Keratinocyte (primary cell): ENCODE data around the gene AGER. TPM values are rescaled to one million over a fixed set of nuclear protein-coding genes. Genes with fewer than 3 reads are reported as not detected.
A peak's percentile ranks its signal among the peaks of the same experiment; 100 is the strongest.

Source experiments
- DNase-seq: peaks from one replicate; pipeline ENCODE4 v3.0.0-alpha.2; 2011; ENCODE audit warnings: low read depth, missing footprints, low spot score
- FAIRE-seq: peaks from 2 replicates; lab custom pipeline; 2011; peaks lifted over from hg19 to GRCh38; lab: Jason Lieb, UNC
- H2AFZ ChIP-seq: 2 replicates; pipeline ENCODE4 v1.6.0; 2012; ENCODE audit warnings: low read length, control low read depth, inconsistent platforms; ENCODE audit not compliant: control insufficient read depth
- H3K27ac ChIP-seq: 2 replicates; pipeline ENCODE4 v1.5.1; 2011; ENCODE audit warnings: low read length; ENCODE audit not compliant: control insufficient read depth, insufficient read depth
- H3K27me3 ChIP-seq: 3 replicates; pipeline ENCODE4 v1.6.0; 2011; ENCODE audit warnings: low read length; ENCODE audit not compliant: control insufficient read depth, insufficient read depth; ENCODE audit errors: extremely low read depth
- H3K36me3 ChIP-seq, 2 experiments: 2 replicates in 1 of 2; 3 replicates in 1 of 2; pipeline ENCODE4 v1.5.1; 2011; ENCODE audit warnings: low read length in 2 of 2, mild to moderate bottlenecking in 1 of 2; ENCODE audit not compliant: control insufficient read depth in 2 of 2, insufficient read depth in 2 of 2; ENCODE audit errors: extremely low read depth in 1 of 2
- H3K4me1 ChIP-seq: 3 replicates; pipeline ENCODE4 v1.5.1; 2011; ENCODE audit warnings: low read length; ENCODE audit not compliant: control insufficient read depth, insufficient read depth; ENCODE audit errors: extremely low read depth
- H3K4me2 ChIP-seq: 3 replicates; pipeline ENCODE4 v1.6.0; 2011; ENCODE audit warnings: low read depth, low read length; ENCODE audit not compliant: control insufficient read depth, insufficient read depth; ENCODE audit errors: extremely low read depth
- H3K4me3 ChIP-seq, 3 experiments: fragments of 200-600 bp in 1 of 3; sonication (generic) in 1 of 3; 2 replicates in 2 of 3; 3 replicates in 1 of 3; pipeline ENCODE4 v1.5.1; 2011 to 2016; ENCODE audit warnings: low read length in 3 of 3, mild to moderate bottlenecking in 3 of 3, control low read depth in 2 of 3, inconsistent platforms in 1 of 3, low read depth in 1 of 3, mixed read lengths in 1 of 3, mixed run types in 1 of 3, moderate library complexity in 1 of 3; ENCODE audit not compliant: control insufficient read depth in 2 of 3, insufficient read depth in 2 of 3; ENCODE audit errors: extremely low read depth in 1 of 3
- H3K79me2 ChIP-seq: 2 replicates; pipeline ENCODE4 v1.6.0; 2012; ENCODE audit warnings: low read length; ENCODE audit not compliant: control insufficient read depth, insufficient read depth
- H3K9ac ChIP-seq: 3 replicates; pipeline ENCODE4 v1.6.0; 2011; ENCODE audit warnings: low read length; ENCODE audit not compliant: control insufficient read depth, insufficient read depth; ENCODE audit errors: extremely low read depth
- H3K9me1 ChIP-seq: 3 replicates; pipeline ENCODE4 v1.6.0; 2011; ENCODE audit warnings: low read length; ENCODE audit not compliant: control insufficient read depth, insufficient read depth; ENCODE audit errors: extremely low read depth
- H3K9me3 ChIP-seq: 2 replicates; pipeline ENCODE4 v1.5.1; 2012; ENCODE audit warnings: low read depth, low read length; ENCODE audit not compliant: control insufficient read depth
- H4K20me1 ChIP-seq: 3 replicates; pipeline ENCODE4 v1.6.0; 2011; ENCODE audit warnings: low read length; ENCODE audit not compliant: control insufficient read depth, insufficient read depth; ENCODE audit errors: extremely low read depth
- CTCF ChIP-seq, 3 experiments: IDR thresholded peaks in 1 of 3; conservative IDR thresholded peaks in 1 of 3; optimal IDR thresholded peaks in 1 of 3; 2 replicates in 2 of 3; 3 replicates in 1 of 3; pipeline versions ENCODE3 to v1.5.1; 2011; ENCODE audit warnings: low read length in 3 of 3, mild to moderate bottlenecking in 3 of 3, moderate library complexity in 2 of 3, control low read depth in 1 of 3, inconsistent platforms in 1 of 3; ENCODE audit not compliant: insufficient read depth in 2 of 3; ENCODE audit errors: extremely low read depth in 1 of 3
- EZH2 ChIP-seq: IDR thresholded peaks from one replicate; pipeline ENCODE4 v1.6.1; 2012; ENCODE audit warnings: inconsistent platforms, mild to moderate bottlenecking, low read length, moderate library complexity
- dilution Hi-C: fragments of 300-500 bp; cut with MboI; formaldehyde crosslinking; loops from one replicate; pipeline ENCODE4 v1.7.0; 2020; ENCODE audit warnings: low sequenced_read_pairs; ENCODE audit not compliant: extremely low pct_ligation_motif_present
- polyA plus RNA-seq, 5 experiments: library from polyadenylated mRNA; depleted of rRNA in 3 of 5; stranded (reverse) in 3 of 5; stranded (forward) in 1 of 5; unstranded in 1 of 5; fragments of >200 nt; gene quantifications; 1 replicate in 1 of 5; 2 replicates in 3 of 5; 3 replicates in 1 of 5; pipeline versions ENCODE4 v1.2.1 to v1.2.3, GENCODE V29; 2011 to 2012; ENCODE audit warnings: missing spikeins in 2 of 5, low read depth in 1 of 5, low replicate concordance in 1 of 5

Gene AGER
- polyA plus RNA-seq, 1 donor (not counting 4 experiments of a cell fraction or from before 2014, with no cell fraction given) = 2.4 TPM

GRCh38 chr6:32191696-32192607, 7.9 kb upstream of the AGER start:
- dilution Hi-C loops = no loop called here
- FAIRE-seq = no peak
- peaks cover 5 to 6% of the 10 kb centered on the region in 2 experiments for H3K36me3 ChIP-seq
- H3K27ac ChIP-seq = peak overlapping the region; percentile 40
- no peak overlapping the region for H3K4me3 ChIP-seq
- TF ChIP-seq EZH2 (no peak), CTCF (optimal IDR thresholded peaks at IDR 0.05 in 1 of 3, IDR thresholded peaks at IDR 0.05 in 1 of 3, conservative IDR thresholded peaks at IDR 0.05 in 1 of 3; ENCODE audit: extremely low read depth in 1 of 3, insufficient read depth in 2 of 3, low read length in 3 of 3) (no peak)
- no peaks in the 10 kb centered on the region for H3K9me3 ChIP-seq
- peak overlapping the region; percentile 19 for H2AFZ ChIP-seq
- H4K20me1 ChIP-seq = no peaks in the 10 kb centered on the region
- no peaks in the 10 kb centered on the region for H3K9me1 ChIP-seq
- no peak overlapping the region for H3K9ac ChIP-seq
- peaks cover 12% of the 10 kb centered on the region for H3K79me2 ChIP-seq
- H3K4me1 ChIP-seq = peaks cover 33% of the 10 kb centered on the region
- no peaks in the 10 kb centered on the region for H3K27me3 ChIP-seq
- DNase-seq = no peak
- H3K4me2 ChIP-seq = peak overlapping the region; percentile 58

GRCh38 chr6:32190911-32191677, 7.0 kb upstream of the AGER start:
- Histone ChIP-seq H3K27ac (peak overlapping the region; percentile 84), H4K20me1 (no peaks in the 10 kb centered on the region), H3K79me2 (peaks cover 12% of the 10 kb centered on the region), H3K27me3 (no peaks in the 10 kb centered on the region), H3K4me1 (peaks cover 27% of the 10 kb centered on the region), H3K9me1 (no peaks in the 10 kb centered on the region), H3K36me3 (peaks cover 8 to 12% of the 10 kb centered on the region in 2 experiments), H3K9ac (no peak overlapping the region), H3K4me3 (no peak overlapping the region), H3K4me2 (peak overlapping the region; percentile 13), H2AFZ (no peak overlapping the region), H3K9me3 (no peaks in the 10 kb centered on the region)
- FAIRE-seq (no peak), DNase-seq (no peak)
- TF ChIP-seq EZH2 (no peak), CTCF (optimal IDR thresholded peaks at IDR 0.05 in 1 of 3, IDR thresholded peaks at IDR 0.05 in 1 of 3, conservative IDR thresholded peaks at IDR 0.05 in 1 of 3; ENCODE audit: extremely low read depth in 1 of 3, insufficient read depth in 2 of 3, low read length in 3 of 3) (no peak)
- dilution Hi-C loops = no loop called here
